Prostate gland (tissue), 2 donors: ENCODE data around the gene DKKL1. TPM values are rescaled to one million over a fixed set of nuclear protein-coding genes. Genes with fewer than 3 reads are reported as not detected.

Source experiments
- DNase-seq: peaks from one replicate; pipeline ENCODE4 v3.0.0-alpha.2; 2019; ENCODE audit warnings: low spot score
- H3K27ac ChIP-seq, 2 donors: fragments of 200-600 bp; sonication (generic); 2 replicates each; pipeline ENCODE4 v1.5.1; 2017 to 2019
- H3K27me3 ChIP-seq: fragments of 200-600 bp; sonication (generic); replicated peaks from 2 replicates; pipeline ENCODE4 v1.5.1; 2019; ENCODE audit not compliant: insufficient read depth
- H3K36me3 ChIP-seq, 2 donors: fragments of 200-600 bp; sonication (generic); 1 replicate in 1 of 2; 2 replicates in 1 of 2; pipeline versions ENCODE4 v1.5.1 to v1.8.1; 2017 to 2019
- H3K4me1 ChIP-seq: fragments of 200-600 bp; sonication (generic); replicated peaks from 2 replicates; pipeline ENCODE4 v1.5.1; 2019
- H3K4me3 ChIP-seq, 2 donors: fragments of 200-600 bp; sonication (generic); 2 replicates each; pipeline ENCODE4 v1.5.1; 2017 to 2019
- H3K9me3 ChIP-seq: fragments of 200-600 bp; sonication (generic); 2 replicates; pipeline ENCODE4 v1.5.1; 2017
- POLR2A ChIP-seq: fragments of 450-650 bp; IDR thresholded peaks from one replicate; pipeline ENCODE4 v1.6.1; 2016; ENCODE audit warnings: antibody characterized with exemption, mild to moderate bottlenecking
- POLR2AphosphoS5 ChIP-seq: sonication (generic); formaldehyde crosslinking; IDR thresholded peaks from one replicate; pipeline ENCODE4 v1.6.1; 2017; ENCODE audit warnings: antibody characterized with exemption
- WGBS: methylation state at CpG from one replicate; pipeline ENCODE4 v1.1.5; 2018; 5-methylcytosine and 5-hydroxymethylcytosine counted together
- intact Hi-C: fragments of 100-400 bp; cut with DNase I; formaldehyde crosslinking; loops from one replicate; pipeline ENCODE4 v1.14.2; 2022
- total RNA-seq, 2 donors: library from RNA; depleted of rRNA; stranded (reverse); fragments of >200 nt; gene quantifications; one replicate each; pipeline ENCODE4 v1.1.0, GENCODE V29; 2016
- TF ChIP-seq, protein P1 (sequence below), 4 experiments: fragments of 200-600 bp in 2 of 4; fragments of 450-650 bp in 2 of 4; sonication (generic) in 2 of 4; IDR thresholded peaks; 1 replicate in 3 of 4; 2 replicates in 1 of 4; pipeline ENCODE4 v1.5.1; 2016 to 2019; ENCODE audit warnings: antibody characterized with exemption in 4 of 4, mild to moderate bottlenecking in 2 of 4, moderate library complexity in 2 of 4

The DKKL1 gene
- total RNA-seq = 10 to 100 TPM in 1 of 2 donors, 1 to 10 TPM in 1; 1.0 to 17.8 TPM

DNA sequence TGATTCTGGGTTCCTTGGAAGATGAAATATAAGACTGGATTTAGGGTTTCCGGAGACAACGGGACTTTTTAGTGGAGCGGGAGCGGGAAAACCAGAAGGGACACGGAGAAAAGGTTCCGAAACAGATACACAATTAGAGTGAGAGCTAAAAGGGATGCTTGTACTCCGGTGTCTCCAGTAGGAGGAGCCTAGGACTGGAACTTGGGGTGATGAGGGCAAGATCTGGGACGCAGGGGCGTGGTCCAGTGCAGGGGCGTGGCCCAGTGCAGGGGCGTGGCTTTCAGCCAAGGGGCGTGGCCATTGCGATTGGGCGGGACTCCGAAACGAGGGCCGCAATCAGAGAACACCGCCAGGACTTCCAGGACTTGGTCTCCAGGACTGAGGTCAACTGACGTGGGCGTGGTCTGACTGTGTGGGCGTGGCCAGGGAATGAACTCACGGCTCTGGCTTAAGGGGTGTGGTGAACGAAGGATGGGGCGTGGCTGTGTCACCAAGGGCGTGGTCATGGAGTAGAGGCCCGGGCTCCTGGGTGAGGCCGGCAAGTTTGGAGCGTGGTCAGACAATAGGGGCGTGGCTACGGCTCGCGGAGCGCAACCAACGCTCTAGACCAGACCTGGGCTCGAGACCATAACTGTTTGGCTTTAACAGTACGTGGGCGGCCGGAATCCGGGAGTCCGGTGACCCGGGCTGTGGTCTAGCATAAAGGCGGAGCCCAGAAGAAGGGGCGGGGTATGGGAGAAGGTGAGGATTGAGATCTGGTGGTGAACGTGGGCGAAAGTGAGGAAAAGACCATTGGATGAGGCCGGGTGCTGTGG lies at the start of gene DKKL1:
Gene DKKL1, plus strand, starts transcription at position 610 of the 815 bp plus-strand sequence. Its CDS starts 122 bp downstream, at position 732.
- WGBS = 2% methylated on average over 46 of the region's 46 CpGs
- no peaks in the 10 kb centered on the region for H3K27me3 ChIP-seq
- intact Hi-C loops = no loop called here
- H3K36me3 ChIP-seq = no peaks in the 10 kb centered on the region
- TF ChIP-seq, protein P1, sequence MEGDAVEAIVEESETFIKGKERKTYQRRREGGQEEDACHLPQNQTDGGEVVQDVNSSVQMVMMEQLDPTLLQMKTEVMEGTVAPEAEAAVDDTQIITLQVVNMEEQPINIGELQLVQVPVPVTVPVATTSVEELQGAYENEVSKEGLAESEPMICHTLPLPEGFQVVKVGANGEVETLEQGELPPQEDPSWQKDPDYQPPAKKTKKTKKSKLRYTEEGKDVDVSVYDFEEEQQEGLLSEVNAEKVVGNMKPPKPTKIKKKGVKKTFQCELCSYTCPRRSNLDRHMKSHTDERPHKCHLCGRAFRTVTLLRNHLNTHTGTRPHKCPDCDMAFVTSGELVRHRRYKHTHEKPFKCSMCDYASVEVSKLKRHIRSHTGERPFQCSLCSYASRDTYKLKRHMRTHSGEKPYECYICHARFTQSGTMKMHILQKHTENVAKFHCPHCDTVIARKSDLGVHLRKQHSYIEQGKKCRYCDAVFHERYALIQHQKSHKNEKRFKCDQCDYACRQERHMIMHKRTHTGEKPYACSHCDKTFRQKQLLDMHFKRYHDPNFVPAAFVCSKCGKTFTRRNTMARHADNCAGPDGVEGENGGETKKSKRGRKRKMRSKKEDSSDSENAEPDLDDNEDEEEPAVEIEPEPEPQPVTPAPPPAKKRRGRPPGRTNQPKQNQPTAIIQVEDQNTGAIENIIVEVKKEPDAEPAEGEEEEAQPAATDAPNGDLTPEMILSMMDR (IDR thresholded peaks at IDR 0.05) = peak in 2 of 4 experiments; percentile 31
- TF ChIP-seq POLR2A (peak; percentile 79), POLR2AphosphoS5 (peak; percentile 83)
- peak within 1 kb of the TSS; percentile 88 to 90 for H3K27ac ChIP-seq
- peak within 1 kb of the TSS; percentile 66 for H3K4me3 ChIP-seq
- no peaks in the 10 kb centered on the region for H3K4me1 ChIP-seq
- DNase-seq = peak; percentile 92
- no peaks in the 10 kb centered on the region for H3K9me3 ChIP-seq

DNA sequence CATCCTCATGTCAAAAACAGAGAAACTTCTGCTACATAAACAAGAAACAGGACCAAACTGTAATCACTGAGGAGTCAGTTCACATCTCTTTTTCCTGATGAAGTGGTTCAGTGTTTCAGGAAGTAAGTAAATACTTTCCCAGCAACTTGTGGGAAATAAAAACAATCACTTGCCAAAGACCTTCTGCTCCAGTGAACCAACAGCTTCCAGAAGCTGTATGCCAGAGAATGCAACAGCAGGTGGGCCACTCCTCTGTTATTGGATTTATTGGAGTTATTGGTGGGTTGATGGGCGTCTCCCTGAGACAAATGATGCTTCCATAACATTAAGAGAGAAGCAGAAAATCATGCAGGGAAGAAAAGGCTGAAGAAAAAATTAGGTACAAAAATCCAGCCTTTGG lies 48.6 kb upstream of the DKKL1 start:
- Histone ChIP-seq H3K9me3 (no peaks in the 10 kb centered on the region), H3K27me3 (no peaks in the 10 kb centered on the region), H3K27ac (no peak overlapping the region), H3K4me3 (no peak overlapping the region), H3K36me3 (no peaks in the 10 kb centered on the region), H3K4me1 (no peaks in the 10 kb centered on the region)
- no peak for DNase-seq
- intact Hi-C loops = no loop called here
- no peak for TF ChIP-seq POLR2AphosphoS5
- TF ChIP-seq POLR2A = no peak
- TF ChIP-seq, protein P1 (IDR thresholded peaks at IDR 0.05) = no peak
- 95% methylated on average over 1 of the region's 1 CpG for WGBS

DNA sequence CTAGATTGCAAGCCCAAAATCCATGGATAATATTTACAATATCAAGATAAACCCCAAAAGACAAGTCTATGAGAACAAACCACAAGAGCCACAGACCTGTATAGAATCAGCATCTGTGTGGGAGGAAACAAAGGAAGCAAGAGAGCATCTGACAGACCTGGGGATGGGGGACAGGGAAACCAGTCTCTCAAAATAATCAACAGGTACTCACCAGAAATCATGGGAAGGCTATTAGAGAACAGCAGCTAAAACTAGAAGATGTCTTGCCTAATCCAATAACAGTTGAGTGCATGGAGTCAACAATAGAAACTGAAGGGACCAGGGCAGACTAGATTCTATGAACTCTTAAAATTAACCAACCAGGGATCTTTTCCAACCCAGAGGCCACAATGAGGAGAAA lies 47.4 kb upstream of the DKKL1 start:
- Histone ChIP-seq H3K9me3 (no peaks in the 10 kb centered on the region), H3K27ac (no peak overlapping the region), H3K4me1 (no peaks in the 10 kb centered on the region), H3K36me3 (no peaks in the 10 kb centered on the region), H3K4me3 (no peak overlapping the region), H3K27me3 (no peaks in the 10 kb centered on the region)
- intact Hi-C loops = no loop called here
- TF ChIP-seq, protein P1 (IDR thresholded peaks at IDR 0.05) = no peak
- TF ChIP-seq POLR2A = no peak
- no peak for TF ChIP-seq POLR2AphosphoS5
- no peak for DNase-seq

DNA sequence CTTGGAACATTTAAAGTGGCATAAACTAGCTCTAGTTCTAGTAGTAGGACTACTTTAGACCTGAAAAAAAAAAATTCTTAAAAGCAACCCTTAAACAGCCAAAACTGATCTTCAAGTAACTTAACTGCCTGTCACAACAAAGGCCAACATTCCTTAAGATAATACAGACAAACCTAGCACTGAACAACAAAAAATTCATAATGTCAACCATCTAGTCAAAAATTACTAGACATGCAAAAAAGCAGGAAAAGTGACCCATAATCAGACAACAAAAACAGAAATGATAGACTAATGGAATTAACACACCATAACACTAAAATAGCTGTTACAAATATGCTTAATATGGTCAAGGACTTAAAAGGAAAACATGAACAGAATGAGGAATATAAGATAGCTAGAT lies 45.4 kb upstream of the DKKL1 start:
- TF ChIP-seq POLR2AphosphoS5 (no peak), POLR2A (no peak)
- TF ChIP-seq, protein P1 (IDR thresholded peaks at IDR 0.05) = no peak
- no peaks in the 10 kb centered on the region for H3K27me3 ChIP-seq
- H3K4me1 ChIP-seq = no peaks in the 10 kb centered on the region
- no peak for DNase-seq
- no peak overlapping the region for H3K4me3 ChIP-seq
- H3K9me3 ChIP-seq = no peaks in the 10 kb centered on the region
- H3K27ac ChIP-seq = no peak overlapping the region
- no peaks in the 10 kb centered on the region for H3K36me3 ChIP-seq
- intact Hi-C loops = no loop called here
